Amniotic epithelial cell (primary cell): ENCODE measurements around the gene HDDC3.

Experiments
- DNase-seq: peaks from one replicate; pipeline ENCODE4 v3.0.0-alpha.2; 2010; ENCODE audit warnings: low read depth

Gene HDDC3

DNA sequence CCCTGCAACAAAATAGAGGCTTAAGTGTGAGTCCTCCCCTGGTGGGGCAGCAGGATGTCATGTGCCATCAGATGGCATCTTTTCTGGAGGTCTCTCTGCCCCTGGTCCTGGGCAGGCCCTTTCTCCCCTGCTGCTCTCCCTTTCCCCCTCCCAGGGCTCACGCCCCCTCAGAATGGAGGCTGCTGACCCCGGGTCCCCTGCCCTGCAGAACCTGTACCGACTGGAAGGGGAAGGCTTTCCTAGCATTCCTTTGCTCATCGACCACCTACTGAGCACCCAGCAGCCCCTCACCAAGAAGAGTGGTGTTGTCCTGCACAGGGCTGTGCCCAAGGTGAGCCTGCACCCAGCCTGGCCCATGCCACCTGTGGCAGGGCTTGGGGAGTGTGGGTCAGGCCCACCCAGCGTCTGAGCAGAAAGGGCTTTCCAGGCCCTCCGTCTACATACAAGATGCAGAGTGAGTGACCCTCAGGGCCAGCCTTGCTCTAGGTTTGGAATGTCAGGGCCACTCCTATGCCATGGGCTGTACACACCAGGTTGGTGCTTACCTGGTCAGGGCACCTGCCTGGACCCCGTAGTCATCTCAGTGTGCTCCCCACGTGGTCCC lies 40.9 kb downstream of the HDDC3 start:
- DNase-seq, result no peak

- no peak for DNase-seq
Measured at GRCh38 chr15:90890839-90891238, 41.5 kb downstream of the HDDC3 start.

- DNase-seq, result no peak
Measured at GRCh38 chr15:90889736-90890456, 42.5 kb downstream of the HDDC3 start.

DNA sequence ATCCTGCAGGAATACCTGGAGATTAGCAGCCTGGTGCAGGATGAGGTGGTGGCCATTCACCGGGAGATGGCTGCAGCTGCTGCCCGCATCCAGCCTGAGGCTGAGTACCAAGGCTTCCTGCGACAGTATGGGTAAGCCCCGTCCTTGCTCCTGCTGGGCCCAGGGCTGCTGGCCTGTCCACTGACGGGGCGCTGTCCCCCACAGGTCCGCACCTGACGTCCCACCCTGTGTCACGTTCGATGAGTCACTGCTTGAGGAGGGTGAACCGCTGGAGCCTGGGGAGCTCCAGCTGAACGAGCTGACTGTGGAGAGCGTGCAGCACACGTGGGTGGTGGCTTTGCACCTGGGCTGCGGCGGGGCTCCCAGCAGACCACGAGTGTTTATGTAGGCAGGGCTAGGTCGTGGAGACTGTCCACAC lies 43.0 kb downstream of the HDDC3 start:
- DNase-seq, result no peak

DNA sequence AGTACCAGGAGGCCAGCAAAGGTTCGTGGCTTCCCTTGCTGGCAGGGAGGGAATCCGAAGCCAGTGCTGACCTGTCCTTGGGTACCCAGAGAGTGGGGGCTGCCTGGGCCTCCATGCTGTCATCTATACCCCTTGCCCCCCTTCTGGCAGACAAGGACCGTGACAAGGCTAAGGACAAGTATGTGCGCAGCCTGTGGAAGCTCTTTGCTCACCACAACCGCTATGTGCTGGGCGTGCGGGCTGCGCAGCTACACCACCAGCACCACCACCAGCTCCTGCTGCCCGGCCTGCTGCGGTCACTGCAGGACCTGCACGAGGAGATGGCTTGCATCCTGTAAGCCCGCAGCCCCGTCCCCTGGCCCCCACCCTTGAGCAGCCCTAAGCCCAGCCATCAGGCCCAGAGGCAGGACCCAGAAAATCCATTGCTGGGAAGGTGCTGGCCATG lies 45.3 kb downstream of the HDDC3 start:
- no peak for DNase-seq

- no peak for DNase-seq
Measured at GRCh38 chr15:90886291-90886614, 46.1 kb downstream of the HDDC3 start.

- peak; percentile 39 for DNase-seq
Measured at GRCh38 chr15:90885432-90886290, 46.7 kb downstream of the HDDC3 start.

DNA sequence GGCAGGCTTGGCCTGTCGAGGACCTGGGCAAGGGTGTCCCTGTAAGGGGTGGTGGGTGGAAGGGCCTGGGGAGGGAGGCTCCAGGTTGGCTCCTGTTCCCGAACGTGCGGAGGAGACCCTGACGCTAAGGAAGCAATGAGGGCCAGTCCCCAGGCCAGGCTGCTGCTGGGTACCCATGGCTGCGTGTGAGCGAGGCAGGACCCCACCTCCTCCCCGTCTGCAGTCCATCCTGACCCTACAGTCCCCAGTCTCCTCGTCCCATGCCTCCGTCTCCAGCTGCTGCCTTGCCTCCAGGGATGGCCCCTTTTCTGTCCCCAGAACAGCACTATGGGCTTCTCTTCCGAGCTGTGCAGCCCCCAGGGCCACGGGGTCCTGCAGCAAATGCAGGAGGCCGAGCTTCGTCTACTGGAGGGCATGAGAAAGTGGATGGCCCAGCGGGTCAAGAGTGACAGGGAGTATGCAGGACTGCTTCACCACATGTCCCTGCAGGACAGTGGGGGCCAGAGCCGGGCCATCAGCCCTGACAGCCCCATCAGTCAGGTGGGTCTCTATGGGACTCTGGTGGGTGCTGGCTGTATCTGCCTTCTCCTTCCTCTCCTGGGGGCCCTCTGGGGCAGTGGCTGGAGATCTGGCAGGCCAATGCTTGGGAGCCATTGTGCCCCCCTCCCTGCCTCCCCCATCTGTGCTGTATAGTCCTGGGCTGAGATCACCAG lies 47.5 kb downstream of the HDDC3 start:
- DNase-seq, result no peak

GRCh38 chr15:90883976-90884718 lies 48.2 kb downstream of the HDDC3 start, which contains the start of gene FES:
Gene FES (plus strand): TSS chr15:90884504. CDS start chr15:90885046, 542 bp downstream.
- DNase-seq, result peak; percentile 53

DNA sequence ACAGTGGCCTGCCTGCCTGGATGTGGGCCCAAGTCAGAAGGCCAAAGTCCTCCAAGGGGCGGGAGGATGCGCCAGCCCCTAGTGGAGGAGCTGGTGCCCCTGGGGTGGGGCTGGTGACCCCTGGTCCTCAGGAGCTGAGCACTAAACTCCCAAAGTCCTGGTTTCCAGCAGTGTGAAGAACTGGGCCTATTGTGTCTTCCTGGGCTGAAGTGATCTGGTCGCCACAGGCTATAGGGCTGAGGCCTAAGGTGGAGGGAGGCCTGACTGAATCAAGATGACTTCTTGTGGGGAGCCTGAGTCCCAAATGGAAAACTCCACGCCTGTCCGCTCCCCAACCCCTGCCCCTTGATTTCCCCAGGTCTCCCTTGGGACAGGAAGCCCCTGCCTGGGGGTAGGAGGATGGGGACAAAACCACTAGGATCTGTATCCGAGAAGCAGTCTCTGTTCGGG lies 48.8 kb downstream of the HDDC3 start:
- DNase-seq, result no peak

- no peak for DNase-seq
Measured at GRCh38 chr15:90882781-90883525, 49.4 kb downstream of the HDDC3 start.

GRCh38 chr15:90881978-90882721 lies 50.2 kb downstream of the HDDC3 start:
- DNase-seq, result no peak

- no peak for DNase-seq
Measured at GRCh38 chr15:90881181-90881977, 51.0 kb downstream of the HDDC3 start.

GRCh38 chr15:90880381-90881145 lies 51.8 kb downstream of the HDDC3 start:
- DNase-seq, result no peak
